GM23338 (cell line): ENCODE measurements around the gene LDLRAD3.

Source experiments
- EZH2 ChIP-seq: fragments of 200-600 bp; sonication (generic); IDR thresholded peaks from one replicate; pipeline ENCODE4 v1.8.0; 2017; ENCODE audit warnings: antibody characterized with exemption, mild to moderate bottlenecking, low read depth; ENCODE audit not compliant: unreplicated experiment
- TF ChIP-seq, protein P1 (sequence below), 2 experiments: fragments of 200-600 bp in 1 of 2; sonication (generic) in 1 of 2; conservative IDR thresholded peaks; 2 replicates each; pipeline versions ENCODE4 v1.5.1 to v1.6.1; 2016 to 2017; ENCODE audit warnings: antibody characterized with exemption in 2 of 2, low read depth in 2 of 2, mild to moderate bottlenecking in 2 of 2, moderate library complexity in 1 of 2
- TF ChIP-seq, protein P2 (sequence below): IDR thresholded peaks from one replicate; pipeline ENCODE4 v1.6.1; 2018; ENCODE audit warnings: antibody characterized with exemption; ENCODE audit not compliant: unreplicated experiment

DNA sequence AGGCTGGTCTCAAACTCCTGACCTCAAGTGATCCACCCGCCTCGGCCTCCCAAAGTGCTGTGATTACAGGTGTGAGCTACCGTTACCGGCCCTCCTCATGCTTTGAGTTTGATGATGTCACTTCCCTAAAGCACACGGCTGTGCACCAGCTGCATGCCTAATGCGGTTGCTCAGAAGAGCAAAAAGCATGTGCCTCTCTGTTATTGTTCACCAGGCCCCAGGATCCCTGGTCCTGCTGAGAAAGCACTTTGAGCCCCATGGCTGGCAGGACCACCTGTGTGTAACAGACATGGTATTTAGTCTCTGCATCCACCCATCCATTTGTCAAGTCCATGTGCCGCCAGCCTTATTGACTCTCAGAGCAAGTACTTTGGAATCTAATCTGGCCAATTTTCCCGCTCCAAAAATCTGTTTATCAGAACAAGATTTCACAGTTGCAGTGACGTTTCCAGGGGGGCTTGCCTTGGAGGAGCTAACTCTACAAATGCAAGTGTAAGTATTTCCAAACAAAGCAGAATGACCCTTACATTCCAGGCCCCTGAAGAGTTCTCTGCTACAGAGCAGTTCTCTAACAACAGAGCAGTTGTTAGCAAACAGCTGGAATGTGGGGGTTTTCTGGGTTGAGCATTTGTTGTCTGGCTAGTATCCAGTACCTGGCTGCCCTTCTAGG is 89.4 kb downstream of the LDLRAD3 start:
- TF ChIP-seq, protein P1, sequence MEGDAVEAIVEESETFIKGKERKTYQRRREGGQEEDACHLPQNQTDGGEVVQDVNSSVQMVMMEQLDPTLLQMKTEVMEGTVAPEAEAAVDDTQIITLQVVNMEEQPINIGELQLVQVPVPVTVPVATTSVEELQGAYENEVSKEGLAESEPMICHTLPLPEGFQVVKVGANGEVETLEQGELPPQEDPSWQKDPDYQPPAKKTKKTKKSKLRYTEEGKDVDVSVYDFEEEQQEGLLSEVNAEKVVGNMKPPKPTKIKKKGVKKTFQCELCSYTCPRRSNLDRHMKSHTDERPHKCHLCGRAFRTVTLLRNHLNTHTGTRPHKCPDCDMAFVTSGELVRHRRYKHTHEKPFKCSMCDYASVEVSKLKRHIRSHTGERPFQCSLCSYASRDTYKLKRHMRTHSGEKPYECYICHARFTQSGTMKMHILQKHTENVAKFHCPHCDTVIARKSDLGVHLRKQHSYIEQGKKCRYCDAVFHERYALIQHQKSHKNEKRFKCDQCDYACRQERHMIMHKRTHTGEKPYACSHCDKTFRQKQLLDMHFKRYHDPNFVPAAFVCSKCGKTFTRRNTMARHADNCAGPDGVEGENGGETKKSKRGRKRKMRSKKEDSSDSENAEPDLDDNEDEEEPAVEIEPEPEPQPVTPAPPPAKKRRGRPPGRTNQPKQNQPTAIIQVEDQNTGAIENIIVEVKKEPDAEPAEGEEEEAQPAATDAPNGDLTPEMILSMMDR (conservative IDR thresholded peaks at IDR 0.05; ENCODE audit: low read depth in 2 of 2): no peak
- no peak for TF ChIP-seq EZH2
- TF ChIP-seq, protein P2, sequence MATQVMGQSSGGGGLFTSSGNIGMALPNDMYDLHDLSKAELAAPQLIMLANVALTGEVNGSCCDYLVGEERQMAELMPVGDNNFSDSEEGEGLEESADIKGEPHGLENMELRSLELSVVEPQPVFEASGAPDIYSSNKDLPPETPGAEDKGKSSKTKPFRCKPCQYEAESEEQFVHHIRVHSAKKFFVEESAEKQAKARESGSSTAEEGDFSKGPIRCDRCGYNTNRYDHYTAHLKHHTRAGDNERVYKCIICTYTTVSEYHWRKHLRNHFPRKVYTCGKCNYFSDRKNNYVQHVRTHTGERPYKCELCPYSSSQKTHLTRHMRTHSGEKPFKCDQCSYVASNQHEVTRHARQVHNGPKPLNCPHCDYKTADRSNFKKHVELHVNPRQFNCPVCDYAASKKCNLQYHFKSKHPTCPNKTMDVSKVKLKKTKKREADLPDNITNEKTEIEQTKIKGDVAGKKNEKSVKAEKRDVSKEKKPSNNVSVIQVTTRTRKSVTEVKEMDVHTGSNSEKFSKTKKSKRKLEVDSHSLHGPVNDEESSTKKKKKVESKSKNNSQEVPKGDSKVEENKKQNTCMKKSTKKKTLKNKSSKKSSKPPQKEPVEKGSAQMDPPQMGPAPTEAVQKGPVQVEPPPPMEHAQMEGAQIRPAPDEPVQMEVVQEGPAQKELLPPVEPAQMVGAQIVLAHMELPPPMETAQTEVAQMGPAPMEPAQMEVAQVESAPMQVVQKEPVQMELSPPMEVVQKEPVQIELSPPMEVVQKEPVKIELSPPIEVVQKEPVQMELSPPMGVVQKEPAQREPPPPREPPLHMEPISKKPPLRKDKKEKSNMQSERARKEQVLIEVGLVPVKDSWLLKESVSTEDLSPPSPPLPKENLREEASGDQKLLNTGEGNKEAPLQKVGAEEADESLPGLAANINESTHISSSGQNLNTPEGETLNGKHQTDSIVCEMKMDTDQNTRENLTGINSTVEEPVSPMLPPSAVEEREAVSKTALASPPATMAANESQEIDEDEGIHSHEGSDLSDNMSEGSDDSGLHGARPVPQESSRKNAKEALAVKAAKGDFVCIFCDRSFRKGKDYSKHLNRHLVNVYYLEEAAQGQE: no peak
